ENCODE measurements around the gene CRB2.

CRB2 gene

GRCh38 chr9:123424552-123425225 lies 68.7 kb downstream of the CRB2 start:
- DNase-seq: no peak

GRCh38 chr9:123425261-123425821 lies 69.3 kb downstream of the CRB2 start:
- no peak for DNase-seq

DNA sequence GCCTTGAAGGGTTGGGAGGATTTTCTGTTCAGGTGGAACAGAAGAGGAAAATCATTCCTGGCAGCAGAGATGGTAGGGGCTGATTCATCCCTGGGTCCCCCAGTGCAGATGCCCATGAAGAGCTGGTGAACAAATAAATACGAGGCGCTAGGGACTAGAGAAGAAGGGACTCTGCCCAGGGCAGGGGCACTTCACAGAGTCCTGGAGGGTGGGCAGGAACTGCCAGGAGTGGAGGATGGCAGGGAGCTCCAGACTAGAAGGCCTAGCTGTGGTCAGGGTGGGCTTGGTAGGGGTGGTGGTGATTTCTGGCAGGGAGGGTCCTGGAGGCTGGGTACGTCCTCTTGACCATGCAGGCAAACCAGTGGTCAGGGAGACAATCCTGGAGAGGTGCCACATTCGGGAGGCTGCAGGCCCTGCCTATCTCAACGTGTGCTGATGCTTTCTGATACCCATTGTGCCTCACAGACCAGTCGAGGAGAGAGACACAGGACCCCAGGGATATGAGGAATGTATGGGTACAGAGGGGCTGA lies 69.9 kb downstream of the CRB2 start:
- no peak for DNase-seq

DNA sequence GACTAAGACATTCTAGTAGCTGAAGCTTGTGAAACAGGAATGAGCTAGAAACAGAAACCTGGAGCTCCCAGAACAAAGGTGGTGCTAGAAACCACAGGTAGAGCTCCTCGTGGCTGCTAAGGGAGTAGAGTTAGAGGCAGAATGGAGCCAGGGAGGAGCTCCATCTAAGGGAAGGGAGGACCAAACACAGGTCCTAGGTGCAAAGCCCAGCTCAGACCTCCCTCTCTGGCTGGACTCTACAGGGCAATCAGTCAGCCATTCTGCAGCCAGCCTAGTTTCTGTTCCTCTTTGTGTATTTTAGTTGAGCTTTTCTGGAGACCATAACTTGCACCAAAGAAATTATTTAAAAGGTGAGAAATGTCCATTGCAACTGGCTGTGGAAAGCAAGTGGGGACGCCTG lies 70.4 kb downstream of the CRB2 start:
- no peak for DNase-seq
